RWPE2 (cell line): ENCODE results near the gene NCOA3.
"Not testable (repeated sequence)": the region's sequence is repeated elsewhere in the genome, so short reads cannot be mapped to it uniquely, and the experiment has no call there.

Source experiments
- ATAC-seq: fragments of 200-7000 bp; cut with Tn5 transposase; 3 replicates; pipeline ENCODE4 v1.9.1; 2021; ENCODE audit warnings: low read depth
- DNase-seq: peaks from one replicate; pipeline ENCODE4 v3.0.0-alpha.2; 2020; ENCODE audit warnings: low spot score
- H3K27ac ChIP-seq: fragments of 450-650 bp; 2 replicates; pipeline ENCODE4 v1.5.1; 2017; ENCODE audit warnings: mild to moderate bottlenecking; ENCODE audit not compliant: poor library complexity, severe bottlenecking
- H3K27me3 ChIP-seq: fragments of 250-450 bp; sonication (Bioruptor Pico); 2 replicates; pipeline ENCODE4 v1.5.1; 2021; ENCODE audit warnings: mild to moderate bottlenecking, moderate library complexity; ENCODE audit not compliant: insufficient read depth, poor library complexity, severe bottlenecking
- H3K36me3 ChIP-seq: fragments of 250-450 bp; sonication (Bioruptor Pico); 2 replicates; pipeline ENCODE4 v1.5.1; 2020; ENCODE audit warnings: low read depth, mild to moderate bottlenecking, moderate library complexity
- H3K4me1 ChIP-seq: fragments of 250-450 bp; sonication (Bioruptor Pico); 2 replicates; pipeline ENCODE4 v1.5.1; 2021; ENCODE audit warnings: mild to moderate bottlenecking, moderate library complexity; ENCODE audit not compliant: insufficient read depth, poor library complexity, severe bottlenecking
- H3K4me3 ChIP-seq: fragments of 250-450 bp; sonication (Bioruptor Pico); 2 replicates; pipeline ENCODE4 v1.5.1; 2021; ENCODE audit warnings: mild to moderate bottlenecking, moderate library complexity; ENCODE audit not compliant: severe bottlenecking
- H3K9me3 ChIP-seq: fragments of 250-450 bp; sonication (Bioruptor Pico); 2 replicates; pipeline ENCODE4 v1.5.1; 2021; ENCODE audit warnings: mild to moderate bottlenecking, moderate library complexity; ENCODE audit not compliant: severe bottlenecking
- CTCF ChIP-seq: fragments of 450-650 bp; IDR thresholded peaks from one replicate; pipeline ENCODE4 v1.5.1; 2017; ENCODE audit warnings: mild to moderate bottlenecking, moderate library complexity; ENCODE audit not compliant: poor library complexity, severe bottlenecking

NCOA3 gene

DNA sequence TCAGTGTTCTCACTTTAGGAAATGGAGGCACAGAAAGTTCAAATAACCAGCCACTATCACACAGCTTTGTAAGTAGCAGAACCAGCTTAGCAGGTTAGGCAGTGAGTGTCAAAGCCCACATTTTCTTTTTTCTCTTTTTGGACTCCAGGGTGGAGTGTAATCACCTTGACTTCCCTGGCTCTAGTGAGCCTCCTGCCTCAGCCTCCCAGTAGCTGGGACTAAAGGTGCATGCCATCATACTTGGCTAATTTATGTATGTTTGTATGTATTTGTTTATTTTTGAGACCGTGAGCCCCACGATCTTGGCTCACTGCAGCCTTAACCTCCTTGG is 7.8 kb upstream of the NCOA3 start:
- H3K27ac ChIP-seq, result peak overlapping the region; percentile 45
- H3K36me3 ChIP-seq, result no peaks in the 10 kb centered on the region
- H3K9me3 ChIP-seq, result no peaks in the 10 kb centered on the region
- H3K4me3 ChIP-seq, result no peak overlapping the region
- peak; percentile 62 for ATAC-seq
- H3K4me1 ChIP-seq, result peaks cover 19% of the 10 kb centered on the region
- H3K27me3 ChIP-seq, result no peaks in the 10 kb centered on the region
- DNase-seq, result no peak
- TF ChIP-seq CTCF, result no peak

GRCh38 chr20:47494606-47495005 is 7.1 kb upstream of the NCOA3 start:
- peak; percentile 22 for DNase-seq
- H3K9me3 ChIP-seq, H3K27me3 ChIP-seq, ATAC-seq, H3K27ac ChIP-seq, H3K4me3 ChIP-seq, H3K36me3 ChIP-seq: not testable (repeated sequence)
- peaks cover 19% of the 10 kb centered on the region for H3K4me1 ChIP-seq

GRCh38 chr20:47496118-47496517 is 5.6 kb upstream of the NCOA3 start:
- ATAC-seq, result no peak
- no peaks in the 10 kb centered on the region for H3K9me3 ChIP-seq
- H3K4me3 ChIP-seq, result no peak overlapping the region
- TF ChIP-seq CTCF, result no peak
- no peaks in the 10 kb centered on the region for H3K36me3 ChIP-seq
- DNase-seq, result peak; percentile 13
- H3K27ac ChIP-seq, result no peak overlapping the region
- no peaks in the 10 kb centered on the region for H3K27me3 ChIP-seq
- H3K4me1 ChIP-seq, result peaks cover 29% of the 10 kb centered on the region

- Histone ChIP-seq H3K27ac (no peak overlapping the region), H3K9me3 (no peaks in the 10 kb centered on the region), H3K27me3 (no peaks in the 10 kb centered on the region), H3K36me3 (peaks cover 6% of the 10 kb centered on the region; the same call in 1 of the 2 replicates), H3K4me3 (no peak overlapping the region), H3K4me1 (peaks cover 23% of the 10 kb centered on the region)
- ATAC-seq (no peak), DNase-seq (peak; percentile 60)
- no peak for TF ChIP-seq CTCF
These were observed 3.1 kb upstream of the NCOA3 start for GRCh38 chr20:47498606-47499005.

- H3K27ac ChIP-seq, result no peak overlapping the region
- H3K4me3 ChIP-seq, result no peak overlapping the region
- no peaks in the 10 kb centered on the region for H3K27me3 ChIP-seq
- DNase-seq (peak; percentile 34), ATAC-seq (no peak)
- no peaks in the 10 kb centered on the region for H3K9me3 ChIP-seq
- no peak for TF ChIP-seq CTCF
- peaks cover 10% of the 10 kb centered on the region; the same call in 1 of the 2 replicates for H3K36me3 ChIP-seq
- peaks cover 23% of the 10 kb centered on the region for H3K4me1 ChIP-seq
These were observed 2.6 kb upstream of the NCOA3 start for GRCh38 chr20:47499053-47499452.

DNA sequence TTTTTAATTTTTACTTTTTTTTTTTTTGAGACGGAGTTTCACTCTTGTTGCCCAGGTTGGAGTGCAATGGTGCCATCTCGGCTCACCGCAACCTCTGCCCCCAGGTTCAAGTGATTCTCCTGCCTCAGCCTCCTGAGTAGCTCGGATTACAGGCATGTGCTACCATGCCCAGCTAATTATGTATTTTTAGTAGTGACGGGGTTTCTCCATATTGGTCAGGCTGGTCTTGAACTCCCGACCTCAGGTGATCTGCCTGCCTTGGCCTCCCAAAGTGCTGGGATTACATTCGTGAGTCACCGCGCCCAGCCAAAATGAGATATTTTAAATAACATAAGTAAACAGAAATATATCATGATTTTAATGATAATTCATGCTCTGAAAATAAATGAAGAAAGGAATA is 1.6 kb upstream of the NCOA3 start:
- not testable (repeated sequence) for ATAC-seq, H3K4me3 ChIP-seq, DNase-seq, H3K9me3 ChIP-seq, H3K27me3 ChIP-seq
- Histone ChIP-seq H3K4me1 (peaks cover 21% of the 10 kb centered on the region), H3K36me3 (peaks cover 11% of the 10 kb centered on the region; the same call in 1 of the 2 replicates), H3K27ac (peak overlapping the region; percentile 63)
